ENCODE measurements around the gene MAEA. TPM values are rescaled to one million over a fixed set of nuclear protein-coding genes. Genes with fewer than 3 reads are reported as not detected.

Gene MAEA
- total RNA-seq, 1 donor from 2014 or later: 81.3 TPM

DNA sequence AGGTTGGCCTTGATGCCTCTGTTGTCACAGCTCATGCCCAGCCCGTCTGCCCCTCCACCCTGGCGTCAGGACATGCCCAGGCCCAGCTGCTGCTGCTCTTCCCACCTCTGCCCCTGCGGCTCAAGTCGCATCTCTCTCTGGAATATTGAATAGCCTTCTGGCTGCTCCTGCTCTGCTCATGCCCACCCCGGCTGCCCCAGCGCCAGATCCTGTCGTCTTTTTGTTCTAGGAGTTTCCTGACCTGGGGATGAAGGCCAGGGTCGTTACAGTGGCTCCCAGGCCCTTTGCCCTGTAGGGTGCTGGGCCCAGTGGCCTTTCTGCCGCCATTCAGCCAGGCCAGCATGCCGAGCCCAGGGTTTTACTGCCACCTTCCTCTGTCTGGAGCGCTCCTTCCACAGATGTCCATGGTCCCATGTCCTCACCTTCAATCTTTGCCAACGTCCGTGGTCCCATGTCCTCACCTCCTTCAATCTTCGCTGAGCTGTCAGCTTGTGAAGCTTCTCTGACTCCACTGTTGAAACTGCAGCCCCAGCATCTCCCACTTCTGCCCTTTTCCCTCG is 9.7 kb downstream of the MAEA start:
- H3K27me3 Mint-ChIP-seq: no peaks in the 10 kb centered on the region
- H3K4me3 Mint-ChIP-seq (ENCODE audit: low read depth): no peak overlapping the region
- H3K4me1 Mint-ChIP-seq (ENCODE audit: low read depth): no peaks in the 10 kb centered on the region
- H3K27ac Mint-ChIP-seq: peak overlapping the region; percentile 68
- TF ChIP-seq, protein P1, sequence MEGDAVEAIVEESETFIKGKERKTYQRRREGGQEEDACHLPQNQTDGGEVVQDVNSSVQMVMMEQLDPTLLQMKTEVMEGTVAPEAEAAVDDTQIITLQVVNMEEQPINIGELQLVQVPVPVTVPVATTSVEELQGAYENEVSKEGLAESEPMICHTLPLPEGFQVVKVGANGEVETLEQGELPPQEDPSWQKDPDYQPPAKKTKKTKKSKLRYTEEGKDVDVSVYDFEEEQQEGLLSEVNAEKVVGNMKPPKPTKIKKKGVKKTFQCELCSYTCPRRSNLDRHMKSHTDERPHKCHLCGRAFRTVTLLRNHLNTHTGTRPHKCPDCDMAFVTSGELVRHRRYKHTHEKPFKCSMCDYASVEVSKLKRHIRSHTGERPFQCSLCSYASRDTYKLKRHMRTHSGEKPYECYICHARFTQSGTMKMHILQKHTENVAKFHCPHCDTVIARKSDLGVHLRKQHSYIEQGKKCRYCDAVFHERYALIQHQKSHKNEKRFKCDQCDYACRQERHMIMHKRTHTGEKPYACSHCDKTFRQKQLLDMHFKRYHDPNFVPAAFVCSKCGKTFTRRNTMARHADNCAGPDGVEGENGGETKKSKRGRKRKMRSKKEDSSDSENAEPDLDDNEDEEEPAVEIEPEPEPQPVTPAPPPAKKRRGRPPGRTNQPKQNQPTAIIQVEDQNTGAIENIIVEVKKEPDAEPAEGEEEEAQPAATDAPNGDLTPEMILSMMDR (IDR thresholded peaks at IDR 0.05; ENCODE audit: unreplicated experiment): no peak
- H3K9me3 Mint-ChIP-seq (ENCODE audit: low read depth): no peaks in the 10 kb centered on the region
- peaks cover 8% of the 10 kb centered on the region for H3K36me3 Mint-ChIP-seq (ENCODE audit: insufficient read depth)
- DNase-seq (ENCODE audit: low spot score, unreplicated experiment): no peak

DNA sequence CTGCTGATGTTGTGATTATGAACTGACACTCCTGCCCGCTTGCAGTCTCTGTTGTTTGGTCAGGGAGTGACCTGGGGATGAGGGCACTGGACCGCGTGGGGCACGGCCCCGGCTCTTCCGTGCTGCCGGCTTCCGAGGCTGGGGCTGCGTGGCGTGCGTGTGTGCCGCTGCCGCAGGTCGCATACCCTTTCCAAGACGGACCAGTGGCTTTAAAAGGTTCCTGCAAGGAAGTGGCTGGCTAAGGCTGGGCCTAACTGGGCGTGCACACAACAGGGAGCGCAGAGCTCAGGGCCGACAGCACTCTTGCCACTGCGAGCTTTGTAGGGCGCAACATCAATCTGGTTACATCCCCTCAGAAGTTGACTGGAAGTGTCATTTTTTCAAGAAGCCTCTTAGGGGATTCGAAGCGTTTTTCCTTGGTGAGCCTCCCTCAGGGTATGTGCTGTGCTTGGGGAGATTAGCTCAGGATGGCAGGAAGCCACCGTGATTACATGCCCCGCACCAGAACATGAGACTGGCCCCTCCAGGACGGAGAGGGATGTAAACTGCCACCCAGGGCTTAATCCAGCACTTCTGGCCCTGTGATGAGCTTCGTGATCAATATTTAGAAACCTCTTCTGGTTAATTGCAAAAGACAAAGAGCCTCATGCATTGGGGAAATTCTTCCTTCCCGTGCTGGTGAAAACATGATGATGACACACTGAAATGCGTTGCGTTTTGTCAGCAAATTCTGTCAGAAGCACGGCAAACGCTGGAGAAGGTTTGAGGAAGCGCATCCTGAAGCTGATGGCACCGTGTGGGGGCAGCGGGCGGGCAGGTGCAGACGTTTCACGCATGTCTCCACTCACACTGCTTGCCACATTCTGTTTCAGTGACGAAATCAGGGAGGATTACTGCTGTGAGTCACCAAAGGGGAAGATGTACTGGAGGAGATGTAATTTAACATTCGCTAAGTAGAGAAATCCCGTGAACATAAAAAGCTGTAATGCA is 11.1 kb downstream of the MAEA start:
- H3K36me3 Mint-ChIP-seq (ENCODE audit: insufficient read depth): peaks cover 12% of the 10 kb centered on the region

DNA sequence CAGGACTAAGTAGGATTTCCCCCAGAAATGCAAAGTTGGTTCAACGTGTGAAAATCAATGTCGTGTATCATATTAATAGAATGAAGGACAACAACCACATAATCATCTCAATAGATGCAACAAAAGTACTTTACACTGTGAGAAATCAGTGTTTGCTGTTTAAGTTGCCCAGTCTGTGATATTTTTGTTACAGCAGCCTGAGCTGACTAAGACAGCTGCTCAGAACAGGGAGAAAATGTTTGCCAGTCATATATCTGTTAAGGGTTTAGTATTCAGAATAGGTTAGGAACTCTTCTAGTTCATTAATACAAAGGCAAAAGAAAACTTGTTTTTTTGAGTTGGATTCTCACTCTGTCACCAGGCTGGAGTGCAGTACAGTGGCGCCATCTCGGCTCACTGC is 12.5 kb downstream of the MAEA start:
- H3K4me3 Mint-ChIP-seq (ENCODE audit: low read depth): no peak overlapping the region
- TF ChIP-seq, protein P1 (IDR thresholded peaks at IDR 0.05; ENCODE audit: unreplicated experiment): no peak
- no peaks in the 10 kb centered on the region for H3K27me3 Mint-ChIP-seq
- H3K36me3 Mint-ChIP-seq (ENCODE audit: insufficient read depth): peaks cover 12% of the 10 kb centered on the region
- H3K4me1 Mint-ChIP-seq (ENCODE audit: low read depth): peaks cover 3% of the 10 kb centered on the region
- no peak overlapping the region for H3K27ac Mint-ChIP-seq
- H3K9me3 Mint-ChIP-seq (ENCODE audit: low read depth): no peaks in the 10 kb centered on the region
- DNase-seq (ENCODE audit: low spot score, unreplicated experiment): no peak

More for the DNA sequence above, 11.1 kb downstream of the MAEA start:
- Mint-ChIP-seq H3K9me3 (ENCODE audit: low read depth) (no peaks in the 10 kb centered on the region), H3K27me3 (no peaks in the 10 kb centered on the region), H3K4me1 (ENCODE audit: low read depth) (peaks cover 3% of the 10 kb centered on the region), H3K27ac (no peak overlapping the region), H3K4me3 (ENCODE audit: low read depth) (no peak overlapping the region)
- TF ChIP-seq, protein P1 (IDR thresholded peaks at IDR 0.05; ENCODE audit: unreplicated experiment): no peak
- no peak for DNase-seq (ENCODE audit: low spot score, unreplicated experiment)

DNA sequence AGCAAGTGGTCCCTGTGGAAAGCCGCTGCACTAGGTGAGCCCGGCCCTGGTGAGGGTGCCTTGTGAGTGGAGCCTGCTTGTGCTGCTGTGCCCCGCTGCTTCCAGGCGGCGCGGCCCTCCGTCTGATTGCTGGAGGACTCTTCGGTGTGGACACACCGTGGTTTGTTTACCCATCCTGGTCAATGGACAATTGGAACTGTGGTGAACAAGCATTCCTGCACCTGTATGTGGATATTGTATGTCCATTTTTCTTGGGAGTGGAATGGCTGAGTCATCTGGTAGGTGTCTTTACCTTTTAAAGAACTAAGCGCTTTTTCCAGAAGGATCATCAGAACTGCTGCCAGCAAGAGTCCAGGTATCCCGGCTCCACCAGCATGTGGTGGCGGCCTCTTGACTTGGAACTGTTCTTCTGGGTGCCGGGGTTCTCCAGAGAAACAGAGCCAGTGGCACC is 15.6 kb downstream of the MAEA start:
- DNase-seq (ENCODE audit: low spot score, unreplicated experiment): no peak
- H3K4me3 Mint-ChIP-seq (ENCODE audit: low read depth): no peak overlapping the region
- TF ChIP-seq, protein P1 (IDR thresholded peaks at IDR 0.05; ENCODE audit: unreplicated experiment): no peak
- H3K27ac Mint-ChIP-seq: peak overlapping the region; percentile 84
- H3K36me3 Mint-ChIP-seq (ENCODE audit: insufficient read depth): peaks cover 8% of the 10 kb centered on the region
- peaks cover 20% of the 10 kb centered on the region for H3K4me1 Mint-ChIP-seq (ENCODE audit: low read depth)
- H3K9me3 Mint-ChIP-seq (ENCODE audit: low read depth): no peaks in the 10 kb centered on the region
- no peaks in the 10 kb centered on the region for H3K27me3 Mint-ChIP-seq

DNA sequence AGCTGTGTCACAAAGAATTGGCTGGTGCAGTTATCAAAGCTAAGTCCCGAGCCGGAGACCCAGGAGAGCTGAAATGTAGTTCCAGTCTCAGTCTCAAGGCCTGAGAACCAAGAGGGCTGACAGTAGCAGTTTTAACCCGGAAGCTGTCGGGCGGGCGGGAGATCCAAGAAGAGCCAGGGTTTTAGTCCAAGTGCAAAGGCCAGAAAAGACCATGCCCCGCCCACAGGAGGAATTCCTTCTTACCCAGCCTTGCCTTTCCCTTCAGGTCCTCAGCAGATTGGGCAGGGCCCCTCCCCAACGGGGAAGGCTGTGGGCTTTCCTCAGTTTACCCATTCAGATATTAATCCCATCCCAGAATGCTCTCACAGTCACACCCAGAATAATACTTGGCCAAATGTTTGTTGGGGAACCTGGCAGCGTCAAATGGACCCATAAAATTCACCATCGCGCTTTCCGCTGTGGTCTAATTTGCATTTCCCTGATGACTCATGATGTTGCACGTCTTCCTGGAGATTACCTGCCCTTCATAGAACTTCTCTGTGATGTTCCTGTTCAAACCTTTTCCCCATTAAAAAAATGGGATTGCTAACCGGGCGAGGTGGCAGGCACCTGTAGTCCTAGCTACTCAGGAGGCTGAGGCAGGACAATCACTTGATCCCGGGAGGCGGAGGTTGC is 16.2 kb downstream of the MAEA start:
- peaks cover 8% of the 10 kb centered on the region for H3K36me3 Mint-ChIP-seq (ENCODE audit: insufficient read depth)

More for the DNA sequence above, 16.2 kb downstream of the MAEA start:
- TF ChIP-seq, protein P1 (IDR thresholded peaks at IDR 0.05; ENCODE audit: unreplicated experiment): no peak
- no peaks in the 10 kb centered on the region for H3K9me3 Mint-ChIP-seq (ENCODE audit: low read depth)
- DNase-seq (ENCODE audit: low spot score, unreplicated experiment): no peak
- H3K4me1 Mint-ChIP-seq (ENCODE audit: low read depth): peaks cover 21% of the 10 kb centered on the region
- peak overlapping the region; percentile 84 for H3K27ac Mint-ChIP-seq
- H3K27me3 Mint-ChIP-seq: no peaks in the 10 kb centered on the region
- H3K4me3 Mint-ChIP-seq (ENCODE audit: low read depth): no peak overlapping the region
